PC-9 (cell line): ENCODE data around the gene ROR2. TPM values are rescaled to one million over a fixed set of nuclear protein-coding genes. Genes with fewer than 3 reads are reported as not detected.

Source experiments
- BruUV-seq: library from RNA; stranded (reverse); fragments of 400-500 nt; replicated peaks from 2 replicates; lab custom pipeline; 2021; lab: Mats Ljungman, UMichigan
- CTCF ChIA-PET: fragments of 300-600 bp; sonication (Branson Sonifier 250); formaldehyde crosslinking; loops from one replicate; lab custom pipeline; 2022; ENCODE audit warnings: antibody characterized with exemption; lab: Charles Lee
- POLR2A ChIA-PET: fragments of 300-600 bp; sonication (Branson Sonifier 250); formaldehyde crosslinking; loops from one replicate; lab custom pipeline; 2022; ENCODE audit warnings: antibody characterized with exemption; ENCODE audit not compliant: unreplicated experiment; lab: Charles Lee
- DNase-seq, 2 experiments: peaks; one replicate each; pipeline versions ENCODE4 v3.0.0 to v3.0.0-alpha.2; 2015 to 2022; ENCODE audit warnings: mixed read lengths in 1 of 2
- H2AFZ ChIP-seq: fragments of 200-600 bp; sonication (generic); 2 replicates; pipeline ENCODE4 v1.8.1; 2017; ENCODE audit warnings: antibody characterized with exemption
- H3F3A ChIP-seq: fragments of 200-600 bp; sonication (generic); 2 replicates; pipeline ENCODE4 v1.8.1; 2017; ENCODE audit warnings: antibody characterized with exemption, mild to moderate bottlenecking, low read depth; ENCODE audit not compliant: insufficient read depth
- H3K27ac ChIP-seq: fragments of 200-600 bp; sonication (generic); 2 replicates; pipeline ENCODE4 v1.6.1; 2016; ENCODE audit warnings: mixed run types
- H3K27me3 ChIP-seq: fragments of 200-600 bp; sonication (generic); 2 replicates; pipeline ENCODE4 v1.6.1; 2016; ENCODE audit warnings: low read depth, mixed run types; ENCODE audit not compliant: insufficient read depth
- H3K36me3 ChIP-seq: fragments of 200-600 bp; sonication (generic); 2 replicates; pipeline ENCODE4 v1.6.1; 2016; ENCODE audit warnings: low read depth, mixed run types
- H3K4me1 ChIP-seq: fragments of 200-600 bp; sonication (generic); replicated peaks from 2 replicates; pipeline ENCODE4 v1.6.1; 2016; ENCODE audit warnings: mixed run types; ENCODE audit not compliant: insufficient read depth
- H3K4me2 ChIP-seq: fragments of 200-600 bp; sonication (generic); 2 replicates; pipeline ENCODE4 v1.6.1; 2017; ENCODE audit warnings: mixed run types
- H3K4me3 ChIP-seq: fragments of 200-600 bp; sonication (generic); 2 replicates; pipeline ENCODE4 v1.6.1; 2016; ENCODE audit warnings: mixed run types
- H3K79me2 ChIP-seq: fragments of 200-600 bp; sonication (generic); 2 replicates; pipeline ENCODE4 v1.6.1; 2017; ENCODE audit warnings: low read depth, mixed run types
- H3K9me2 ChIP-seq: fragments of 200-600 bp; sonication (generic); 2 replicates; pipeline ENCODE4 v1.8.1; 2017; ENCODE audit warnings: mild to moderate bottlenecking; ENCODE audit not compliant: insufficient read depth
- H3K9me3 ChIP-seq: fragments of 200-600 bp; sonication (generic); 2 replicates; pipeline ENCODE4 v1.8.1; 2016; ENCODE audit warnings: low read depth; ENCODE audit not compliant: insufficient read depth
- H4K20me1 ChIP-seq: fragments of 200-600 bp; sonication (generic); 2 replicates; pipeline ENCODE4 v1.8.1; 2017; ENCODE audit not compliant: insufficient read depth
- EZH2 ChIP-seq: fragments of 200-600 bp; sonication (generic); IDR thresholded peaks from 2 replicates; pipeline ENCODE4 v1.8.0; 2017; ENCODE audit warnings: antibody characterized with exemption, low read depth
- intact Hi-C: fragments of 100-400 bp; cut with micrococcal nuclease; formaldehyde crosslinking; loops from one replicate; pipeline ENCODE4 v1.10.0; 2022; ENCODE audit not compliant: unreplicated experiment
- total RNA-seq: library from RNA; stranded (reverse); gene quantifications from 2 replicates; pipeline ENCODE4 v1.2.3, GENCODE V29; 2021
- TF ChIP-seq, protein P1 (sequence below): fragments of 200-600 bp; sonication (generic); conservative IDR thresholded peaks from 2 replicates; pipeline ENCODE4 v1.6.1; 2017; ENCODE audit warnings: mixed run types, antibody characterized with exemption, mild to moderate bottlenecking, moderate library complexity

ROR2 gene
- total RNA-seq, 1 experiment from 2014 or later, result not detected

DNA sequence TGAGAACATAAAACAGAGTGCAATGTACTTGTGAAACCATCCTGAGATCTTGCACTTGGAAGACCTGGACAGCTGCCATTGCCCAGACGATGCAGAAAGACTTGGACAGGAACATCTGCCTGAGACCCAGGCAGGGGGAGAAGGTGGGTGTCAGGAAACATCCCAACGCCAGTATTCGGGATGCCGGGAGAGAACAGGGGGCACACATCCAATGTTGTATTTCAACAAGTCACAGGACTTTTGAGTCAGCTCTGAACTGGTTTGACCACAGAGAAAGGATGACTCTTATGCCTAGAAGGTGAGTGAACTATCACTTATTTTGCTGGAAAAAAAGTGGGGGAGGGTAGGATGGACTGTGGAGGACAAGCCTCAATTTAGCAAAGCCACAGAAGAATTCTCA, 124.6 kb downstream of the ROR2 start:
- no peaks in the 10 kb centered on the region for H4K20me1 ChIP-seq
- intact Hi-C loops, result no loop called here
- H3K4me3 ChIP-seq, result peak overlapping the region; percentile 23; the same call in 1 of the 2 replicates
- no peaks in the 10 kb centered on the region for H3K9me2 ChIP-seq
- H3K27ac ChIP-seq, result peak overlapping the region; percentile 75
- no peaks in the 10 kb centered on the region for H3K79me2 ChIP-seq
- peak in 1 of 2 experiments; percentile 45 for DNase-seq
- ChIA-PET POLR2A (no interaction called here), CTCF (no interaction called here)
- no peaks in the 10 kb centered on the region for H3K9me3 ChIP-seq
- peaks cover 21% of the 10 kb centered on the region for H3K4me1 ChIP-seq
- no peaks in the 10 kb centered on the region for H3F3A ChIP-seq
- H3K36me3 ChIP-seq, result no peaks in the 10 kb centered on the region
- no TSS peak for BruUV-seq
- peaks cover 30% of the 10 kb centered on the region for H3K27me3 ChIP-seq
- TF ChIP-seq EZH2, result no peak
- TF ChIP-seq, protein P1, sequence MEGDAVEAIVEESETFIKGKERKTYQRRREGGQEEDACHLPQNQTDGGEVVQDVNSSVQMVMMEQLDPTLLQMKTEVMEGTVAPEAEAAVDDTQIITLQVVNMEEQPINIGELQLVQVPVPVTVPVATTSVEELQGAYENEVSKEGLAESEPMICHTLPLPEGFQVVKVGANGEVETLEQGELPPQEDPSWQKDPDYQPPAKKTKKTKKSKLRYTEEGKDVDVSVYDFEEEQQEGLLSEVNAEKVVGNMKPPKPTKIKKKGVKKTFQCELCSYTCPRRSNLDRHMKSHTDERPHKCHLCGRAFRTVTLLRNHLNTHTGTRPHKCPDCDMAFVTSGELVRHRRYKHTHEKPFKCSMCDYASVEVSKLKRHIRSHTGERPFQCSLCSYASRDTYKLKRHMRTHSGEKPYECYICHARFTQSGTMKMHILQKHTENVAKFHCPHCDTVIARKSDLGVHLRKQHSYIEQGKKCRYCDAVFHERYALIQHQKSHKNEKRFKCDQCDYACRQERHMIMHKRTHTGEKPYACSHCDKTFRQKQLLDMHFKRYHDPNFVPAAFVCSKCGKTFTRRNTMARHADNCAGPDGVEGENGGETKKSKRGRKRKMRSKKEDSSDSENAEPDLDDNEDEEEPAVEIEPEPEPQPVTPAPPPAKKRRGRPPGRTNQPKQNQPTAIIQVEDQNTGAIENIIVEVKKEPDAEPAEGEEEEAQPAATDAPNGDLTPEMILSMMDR, result no peak
- peak overlapping the region; percentile 64 for H3K4me2 ChIP-seq
- H2AFZ ChIP-seq, result peak overlapping the region; percentile 11

DNA sequence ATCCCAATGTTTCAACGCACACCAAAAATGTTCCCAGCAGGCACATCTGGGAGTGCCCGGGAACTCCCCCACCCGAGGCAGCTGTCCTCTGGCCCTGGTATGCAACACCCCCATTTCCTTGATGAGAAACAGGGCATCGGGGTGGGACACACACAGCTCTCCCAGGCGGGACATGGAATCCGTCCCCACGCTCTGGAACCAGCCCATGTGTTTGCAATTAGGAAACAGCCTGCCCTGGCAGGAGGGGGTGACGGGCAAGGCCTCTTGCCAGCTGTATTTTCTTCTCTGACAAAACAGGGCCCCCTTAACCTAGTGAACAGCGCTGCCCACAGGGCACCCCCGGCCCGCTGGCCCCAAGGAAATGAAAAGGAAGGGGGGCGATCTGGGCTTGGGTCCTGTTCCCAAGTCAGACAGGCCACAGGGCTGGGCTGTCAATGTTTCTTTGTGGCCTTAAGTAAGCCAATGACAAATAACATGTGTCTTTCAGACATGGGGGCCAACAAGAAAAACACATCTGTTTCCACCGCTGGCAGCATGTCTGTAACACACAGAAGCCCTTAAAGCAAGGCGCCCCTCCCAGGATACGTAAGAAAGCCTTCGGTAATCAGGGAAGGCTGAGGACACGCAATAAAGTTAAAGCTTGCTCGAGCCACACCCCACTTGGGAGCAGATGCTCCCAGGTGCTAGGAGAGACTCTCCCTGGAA, 125.3 kb downstream of the ROR2 start:
- Histone ChIP-seq H3K4me2 (peak overlapping the region; percentile 64), H3K27ac (peak overlapping the region; percentile 75), H3K4me1 (peaks cover 21% of the 10 kb centered on the region), H3K9me3 (no peaks in the 10 kb centered on the region), H3K9me2 (no peaks in the 10 kb centered on the region), H3K36me3 (no peaks in the 10 kb centered on the region), H3K79me2 (no peaks in the 10 kb centered on the region), H3K4me3 (peak overlapping the region; percentile 23; the same call in 1 of the 2 replicates), H3K27me3 (peaks cover 36% of the 10 kb centered on the region), H4K20me1 (no peaks in the 10 kb centered on the region), H3F3A (no peaks in the 10 kb centered on the region), H2AFZ (peak overlapping the region; percentile 11)
- no peak for DNase-seq
- no peak for TF ChIP-seq EZH2
- TF ChIP-seq, protein P1, result no peak
- intact Hi-C loops, result no loop called here
- no TSS peak for BruUV-seq
- ChIA-PET CTCF (no interaction called here), POLR2A (no interaction called here)

DNA sequence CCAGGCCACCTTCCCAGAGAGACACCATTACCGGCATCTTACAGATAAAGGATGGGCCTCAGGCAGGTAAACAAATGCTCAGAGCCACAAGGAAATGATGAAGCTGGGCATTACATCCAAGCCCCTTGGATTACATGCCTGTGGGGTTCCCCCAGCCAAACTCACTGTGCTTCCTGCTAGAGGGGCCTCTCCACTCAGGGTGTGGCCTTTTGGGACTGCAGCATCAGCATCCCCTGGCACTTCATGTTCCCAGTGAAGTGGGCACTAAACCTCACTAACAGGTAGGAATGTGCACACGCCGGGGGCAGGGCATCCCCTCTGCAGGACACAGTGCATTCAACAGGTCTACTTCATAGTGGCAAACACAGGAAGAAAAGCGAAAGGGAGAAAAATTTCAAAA, 125.9 kb downstream of the ROR2 start:
- no peak for TF ChIP-seq EZH2
- TF ChIP-seq, protein P1, result no peak
- ChIA-PET POLR2A (no interaction called here), CTCF (no interaction called here)
- Histone ChIP-seq H3K4me3 (no peak overlapping the region), H3K27me3 (peaks cover 40% of the 10 kb centered on the region), H3K4me2 (no peak overlapping the region), H3K27ac (no peak overlapping the region), H3F3A (no peaks in the 10 kb centered on the region), H2AFZ (no peak overlapping the region), H3K4me1 (peaks cover 21% of the 10 kb centered on the region), H3K9me2 (no peaks in the 10 kb centered on the region), H3K36me3 (no peaks in the 10 kb centered on the region), H3K79me2 (no peaks in the 10 kb centered on the region), H3K9me3 (no peaks in the 10 kb centered on the region), H4K20me1 (no peaks in the 10 kb centered on the region)
- BruUV-seq, result no TSS peak
- no peak for DNase-seq
- intact Hi-C loops, result no loop called here
